Measurements from ENCODE around the gene STAMBP.

DNA sequence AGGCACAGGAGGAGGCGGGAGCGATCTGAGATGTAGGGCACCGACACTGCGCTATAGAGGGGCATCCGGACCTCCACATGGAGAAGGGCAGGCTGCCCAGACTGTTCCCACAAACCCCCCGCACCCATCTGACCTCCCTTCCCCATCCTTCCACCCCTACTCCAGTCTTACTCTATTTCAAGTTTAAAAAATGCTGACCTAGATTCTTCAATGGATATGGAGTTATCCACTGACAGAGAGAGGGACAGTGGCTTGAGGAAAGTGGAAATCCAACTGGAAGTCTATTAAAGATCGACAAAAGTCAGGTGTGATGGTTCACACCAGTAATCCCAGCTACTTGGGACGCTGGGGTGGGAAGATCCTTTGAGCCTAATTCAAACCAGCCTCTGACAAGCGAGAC, 92.8 kb downstream of the STAMBP start:
- TF ChIP-seq, protein P1, sequence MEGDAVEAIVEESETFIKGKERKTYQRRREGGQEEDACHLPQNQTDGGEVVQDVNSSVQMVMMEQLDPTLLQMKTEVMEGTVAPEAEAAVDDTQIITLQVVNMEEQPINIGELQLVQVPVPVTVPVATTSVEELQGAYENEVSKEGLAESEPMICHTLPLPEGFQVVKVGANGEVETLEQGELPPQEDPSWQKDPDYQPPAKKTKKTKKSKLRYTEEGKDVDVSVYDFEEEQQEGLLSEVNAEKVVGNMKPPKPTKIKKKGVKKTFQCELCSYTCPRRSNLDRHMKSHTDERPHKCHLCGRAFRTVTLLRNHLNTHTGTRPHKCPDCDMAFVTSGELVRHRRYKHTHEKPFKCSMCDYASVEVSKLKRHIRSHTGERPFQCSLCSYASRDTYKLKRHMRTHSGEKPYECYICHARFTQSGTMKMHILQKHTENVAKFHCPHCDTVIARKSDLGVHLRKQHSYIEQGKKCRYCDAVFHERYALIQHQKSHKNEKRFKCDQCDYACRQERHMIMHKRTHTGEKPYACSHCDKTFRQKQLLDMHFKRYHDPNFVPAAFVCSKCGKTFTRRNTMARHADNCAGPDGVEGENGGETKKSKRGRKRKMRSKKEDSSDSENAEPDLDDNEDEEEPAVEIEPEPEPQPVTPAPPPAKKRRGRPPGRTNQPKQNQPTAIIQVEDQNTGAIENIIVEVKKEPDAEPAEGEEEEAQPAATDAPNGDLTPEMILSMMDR (IDR thresholded peaks at IDR 0.05): no peak
- no peak for TF ChIP-seq POLR2AphosphoS5 (IDR thresholded peaks at IDR 0.05)
